ENCODE measurements around the gene ESYT3. TPM values are rescaled to one million over a fixed set of nuclear protein-coding genes. Genes with fewer than 3 reads are reported as not detected.

Gene ESYT3
- total RNA-seq, 1 experiment from 2014 or later, result 0.15 TPM

- H3K36me3 ChIP-seq (ENCODE audit: insufficient read depth, low read length, poor library complexity, severe bottlenecking), result no peaks in the 10 kb centered on the region
- no peak overlapping the region for H3K4me3 ChIP-seq (ENCODE audit: low read depth, low read length, poor library complexity, severe bottlenecking)
- CTCF ChIA-PET, result no interaction called here
- H3K4me1 ChIP-seq (ENCODE audit: insufficient read depth, low read length, poor library complexity, severe bottlenecking), result no peaks in the 10 kb centered on the region
- DNase-seq (ENCODE audit: low spot score), result no peak
- intact Hi-C loops (cut with micrococcal nuclease; ENCODE audit: unreplicated experiment), result no loop called here
- POLR2A ChIA-PET (ENCODE audit: low non-redundant PET), result no interaction called here
- no peaks in the 10 kb centered on the region for H3K9me3 ChIP-seq (ENCODE audit: low read depth, low read length, poor library complexity, severe bottlenecking)
- H3K27me3 ChIP-seq (replicated peaks; ENCODE audit: insufficient read depth, low read depth, low read length, poor library complexity), result no peaks in the 10 kb centered on the region
- BruUV-seq (replicated peaks), result no TSS peak
- TF ChIP-seq CTCF (conservative IDR thresholded peaks at IDR 0.05; ENCODE audit: low read depth, low read length) (no peak), EZH2 (IDR thresholded peaks at IDR 0.05; ENCODE audit: borderline replicate concordance, low read depth, low read length, poor library complexity, severe bottlenecking) (no peak)
- no peak overlapping the region for H3K27ac ChIP-seq (ENCODE audit: low read depth, low read length, poor library complexity, severe bottlenecking)
Observed at GRCh38 chr3:138450181-138450580, 15.8 kb downstream of the ESYT3 start.

- no peaks in the 10 kb centered on the region for H3K36me3 ChIP-seq (ENCODE audit: insufficient read depth, low read length, poor library complexity, severe bottlenecking)
- no peaks in the 10 kb centered on the region for H3K4me1 ChIP-seq (ENCODE audit: insufficient read depth, low read length, poor library complexity, severe bottlenecking)
- intact Hi-C loops (cut with micrococcal nuclease; ENCODE audit: unreplicated experiment), result no loop called here
- H3K27me3 ChIP-seq (replicated peaks; ENCODE audit: insufficient read depth, low read depth, low read length, poor library complexity), result no peaks in the 10 kb centered on the region
- ChIA-PET CTCF (no interaction called here), POLR2A (ENCODE audit: low non-redundant PET) (no interaction called here)
- H3K4me3 ChIP-seq (ENCODE audit: low read depth, low read length, poor library complexity, severe bottlenecking), result no peak overlapping the region
- H3K27ac ChIP-seq (ENCODE audit: low read depth, low read length, poor library complexity, severe bottlenecking), result no peak overlapping the region
- H3K9me3 ChIP-seq (ENCODE audit: low read depth, low read length, poor library complexity, severe bottlenecking), result no peaks in the 10 kb centered on the region
- BruUV-seq (replicated peaks), result no TSS peak
- TF ChIP-seq EZH2 (IDR thresholded peaks at IDR 0.05; ENCODE audit: borderline replicate concordance, low read depth, low read length, poor library complexity, severe bottlenecking), result no peak
- no peak for TF ChIP-seq CTCF (conservative IDR thresholded peaks at IDR 0.05; ENCODE audit: low read depth, low read length)
- no peak for DNase-seq (ENCODE audit: low spot score)
Observed at GRCh38 chr3:138450704-138451424, 16.4 kb downstream of the ESYT3 start.

GRCh38 chr3:138451595-138452162 is 17.3 kb downstream of the ESYT3 start:
- H3K4me1 ChIP-seq (ENCODE audit: insufficient read depth, low read length, poor library complexity, severe bottlenecking), result no peaks in the 10 kb centered on the region
- POLR2A ChIA-PET (ENCODE audit: low non-redundant PET), result no interaction called here
- DNase-seq (ENCODE audit: low spot score), result no peak
- CTCF ChIA-PET, result no interaction called here
- no peaks in the 10 kb centered on the region for H3K9me3 ChIP-seq (ENCODE audit: low read depth, low read length, poor library complexity, severe bottlenecking)
- TF ChIP-seq CTCF (conservative IDR thresholded peaks at IDR 0.05; ENCODE audit: low read depth, low read length) (no peak), EZH2 (IDR thresholded peaks at IDR 0.05; ENCODE audit: borderline replicate concordance, low read depth, low read length, poor library complexity, severe bottlenecking) (no peak)
- no TSS peak for BruUV-seq (replicated peaks)
- H3K27me3 ChIP-seq (replicated peaks; ENCODE audit: insufficient read depth, low read depth, low read length, poor library complexity), result no peaks in the 10 kb centered on the region
- no peaks in the 10 kb centered on the region for H3K36me3 ChIP-seq (ENCODE audit: insufficient read depth, low read length, poor library complexity, severe bottlenecking)
- no peak overlapping the region for H3K4me3 ChIP-seq (ENCODE audit: low read depth, low read length, poor library complexity, severe bottlenecking)
- H3K27ac ChIP-seq (ENCODE audit: low read depth, low read length, poor library complexity, severe bottlenecking), result no peak overlapping the region
- intact Hi-C loops (cut with micrococcal nuclease; ENCODE audit: unreplicated experiment), result no loop called here

All from A673 (cell line).